SK-N-SH (cell line): ENCODE measurements around the gene PHIP. TPM values are rescaled to one million over a fixed set of nuclear protein-coding genes. Genes with fewer than 3 reads are reported as not detected.

Experiments used
- CTCF ChIA-PET: fragments of 300-600, 350-600 bp; formaldehyde crosslinking; extraction: SDS; loops from one replicate; lab custom pipeline; 2021; lab: Yijun Ruan, JAX
- POLR2A ChIA-PET: fragments of 350-600 bp; sonication (Branson Sonifier 250); formaldehyde crosslinking; extraction: SDS; loops from one replicate; lab custom pipeline; 2020; ENCODE audit warnings: antibody characterized with exemption, inconsistent platforms; lab: Yijun Ruan, JAX
- DNase-seq: peaks from one replicate; pipeline ENCODE4 v3.0.0; 2012
- H2AFZ ChIP-seq: fragments of 200-600 bp; sonication (generic); 2 replicates; pipeline ENCODE4 v1.8.1; 2016; ENCODE audit warnings: antibody characterized with exemption, mild to moderate bottlenecking, low read depth
- H3F3A ChIP-seq: fragments of 200-600 bp; sonication (generic); replicated peaks from 2 replicates; pipeline ENCODE3; 2016; ENCODE audit warnings: antibody characterized with exemption, mild to moderate bottlenecking; ENCODE audit not compliant: insufficient read depth
- H3K27ac ChIP-seq, 2 experiments: fragments of 200-500 bp in 1 of 2; fragments of 200-600 bp in 1 of 2; sonication (Bioruptor generic) in 1 of 2; sonication (generic), shearing (Covaris generic) in 1 of 2; 2 replicates each; pipeline versions ENCODE4 v1.5.1 to v1.6.1; 2014 to 2016; ENCODE audit warnings: low read depth in 2 of 2, inconsistent platforms in 1 of 2, low read length in 1 of 2, mild to moderate bottlenecking in 1 of 2, mixed read lengths in 1 of 2
- H3K27me3 ChIP-seq: fragments of 200-600 bp; sonication (generic), shearing (Covaris generic); 2 replicates; pipeline ENCODE4 v1.6.1; 2016; ENCODE audit warnings: mixed run types; ENCODE audit not compliant: insufficient read depth
- H3K36me3 ChIP-seq, 2 experiments: fragments of 200-500 bp in 1 of 2; fragments of 200-600 bp in 1 of 2; sonication (Bioruptor generic) in 1 of 2; sonication (generic) in 1 of 2; replicated peaks in 1 of 2; 2 replicates each; pipeline versions ENCODE3 to v1.5.1; 2014 to 2016; ENCODE audit warnings: low read length in 1 of 2, mild to moderate bottlenecking in 1 of 2; ENCODE audit not compliant: insufficient read depth in 2 of 2, control insufficient read depth in 1 of 2
- H3K4me1 ChIP-seq, 2 experiments: fragments of 200-500 bp in 1 of 2; fragments of 200-600 bp in 1 of 2; sonication (Bioruptor generic) in 1 of 2; sonication (generic), shearing (Covaris generic) in 1 of 2; 2 replicates each; pipeline versions ENCODE4 v1.5.1 to v1.6.1; 2014 to 2016; ENCODE audit warnings: low read depth in 1 of 2, low read length in 1 of 2, mixed run types in 1 of 2; ENCODE audit not compliant: insufficient read depth in 2 of 2, control insufficient read depth in 1 of 2
- H3K4me2 ChIP-seq: fragments of 200-600 bp; sonication (generic), shearing (Covaris generic); 2 replicates; pipeline ENCODE4 v1.6.1; 2017; ENCODE audit warnings: mixed run types
- H3K4me3 ChIP-seq, 2 experiments: fragments of 200-500 bp in 1 of 2; fragments of 200-600 bp in 1 of 2; sonication (Bioruptor generic) in 1 of 2; sonication (generic), shearing (Covaris generic) in 1 of 2; 2 replicates each; pipeline versions ENCODE4 v1.5.1 to v1.8.1; 2014 to 2016; ENCODE audit warnings: low read depth in 2 of 2, inconsistent platforms in 1 of 2, low read length in 1 of 2, mild to moderate bottlenecking in 1 of 2, mixed read lengths in 1 of 2, moderate library complexity in 1 of 2
- H3K79me2 ChIP-seq: fragments of 200-600 bp; sonication (generic); 2 replicates; pipeline ENCODE4 v1.8.1; 2017; ENCODE audit warnings: mild to moderate bottlenecking; ENCODE audit not compliant: insufficient read depth
- H3K9ac ChIP-seq: fragments of 200-600 bp; sonication (generic); 2 replicates; pipeline ENCODE4 v1.6.1; 2017; ENCODE audit warnings: mixed run types
- H3K9me2 ChIP-seq: fragments of 200-600 bp; sonication (generic); 2 replicates; pipeline ENCODE4 v1.6.1; 2017; ENCODE audit warnings: mixed run types
- H3K9me3 ChIP-seq: fragments of 200-600 bp; sonication (generic); 2 replicates; pipeline ENCODE4 v1.6.1; 2017; ENCODE audit warnings: mixed run types, mild to moderate bottlenecking, moderate library complexity
- H4K20me1 ChIP-seq: fragments of 200-600 bp; sonication (generic); 2 replicates; pipeline ENCODE4 v1.6.1; 2017; ENCODE audit warnings: mild to moderate bottlenecking, mixed run types; ENCODE audit not compliant: insufficient read depth
- CHD2 ChIP-seq: fragments of 150-350 bp; IDR thresholded peaks from 2 replicates; pipeline ENCODE4 v1.6.1; 2018; ENCODE audit warnings: low read length; ENCODE audit not compliant: partially characterized antibody
- CTCF ChIP-seq: fragments of 200-600 bp; sonication (generic); IDR thresholded peaks from 2 replicates; pipeline ENCODE4 v1.6.1; 2017; ENCODE audit warnings: antibody characterized with exemption, mild to moderate bottlenecking, moderate library complexity
- EZH2phosphoT487 ChIP-seq: fragments of 200-600 bp; sonication (generic); IDR thresholded peaks from 2 replicates; pipeline ENCODE4 v1.6.1; 2017; ENCODE audit warnings: low read depth, mixed run types, mild to moderate bottlenecking, antibody characterized with exemption, moderate library complexity, borderline replicate concordance
- FOXM1 ChIP-seq: IDR thresholded peaks from 2 replicates; pipeline ENCODE4 v1.4.0; 2012; ENCODE audit warnings: low read depth, mild to moderate bottlenecking
- GABPA ChIP-seq: IDR thresholded peaks from 2 replicates; pipeline ENCODE4 v1.4.0; 2012; ENCODE audit warnings: low read depth, mild to moderate bottlenecking
- GATA2 ChIP-seq: sonication (generic); formaldehyde crosslinking; IDR thresholded peaks from 2 replicates; pipeline ENCODE4 v1.5.0; 2020; ENCODE audit warnings: mild to moderate bottlenecking, missing genetic modification reagents
- JUND ChIP-seq: IDR thresholded peaks from 2 replicates; pipeline ENCODE4 v1.4.0; 2012
- MAX ChIP-seq: IDR thresholded peaks from 2 replicates; pipeline ENCODE4 v1.4.0; 2012; ENCODE audit warnings: low read depth
- MEF2A ChIP-seq: IDR thresholded peaks from 2 replicates; pipeline ENCODE4 v1.4.0; 2012; ENCODE audit warnings: low read depth, borderline replicate concordance
- NFIC ChIP-seq: IDR thresholded peaks from 2 replicates; pipeline ENCODE4 v1.4.0; 2012; ENCODE audit warnings: borderline replicate concordance
- PBX3 ChIP-seq: IDR thresholded peaks from 2 replicates; pipeline ENCODE4; 2012
- POLR2AphosphoS5 ChIP-seq: IDR thresholded peaks from 2 replicates; pipeline ENCODE4 v1.6.1; 2012; ENCODE audit warnings: low read depth, low read length
- REST ChIP-seq: IDR thresholded peaks from 2 replicates; pipeline ENCODE4 v1.6.1; 2012; ENCODE audit warnings: mild to moderate bottlenecking, low read depth, low read length, moderate library complexity
- RFX5 ChIP-seq: IDR thresholded peaks from 2 replicates; pipeline ENCODE4 v1.6.1; 2012; ENCODE audit warnings: mild to moderate bottlenecking, improper control_type of control experiment, low read length
- SIN3A ChIP-seq: IDR thresholded peaks from 2 replicates; pipeline ENCODE4 v1.6.1; 2012; ENCODE audit warnings: low read depth, mild to moderate bottlenecking, low read length, moderate library complexity, borderline replicate concordance
- SMC3 ChIP-seq: IDR thresholded peaks from 2 replicates; pipeline ENCODE4 v1.6.1; 2012; ENCODE audit warnings: low read depth, low read length, improper control_type of control experiment
- TAF1 ChIP-seq: IDR thresholded peaks from 2 replicates; pipeline ENCODE4 v1.6.1; 2012; ENCODE audit warnings: low read depth, mild to moderate bottlenecking, low read length, moderate library complexity, borderline replicate concordance
- USF1 ChIP-seq: IDR thresholded peaks from 2 replicates; pipeline ENCODE4 v1.4.0; 2012; ENCODE audit warnings: low read depth, borderline replicate concordance
- WGBS: methylation state at CpG from one replicate; pipeline ENCODE4 v1.1.6; 2017; ENCODE audit warnings: low lambda C conversion rate; 5-methylcytosine and 5-hydroxymethylcytosine counted together
- polyA plus RNA-seq, 3 experiments: library from polyadenylated mRNA; depleted of rRNA; stranded (reverse); fragments of >200 nt; gene quantifications; 2 replicates each; pipeline ENCODE4 v1.2.3, GENCODE V29; 2012

The PHIP gene
- polyA plus RNA-seq, 1 of the 3 experiments (the other 2 are of a cell fraction): 1.7 TPM

- no peak for TF ChIP-seq NFIC
- TF ChIP-seq RFX5: no peak
- no peak for TF ChIP-seq USF1
- H3K9ac ChIP-seq: no peak overlapping the region
- no peaks in the 10 kb centered on the region for H3K79me2 ChIP-seq
- CTCF ChIA-PET: no interaction called here
- no peaks in the 10 kb centered on the region for H3F3A ChIP-seq
- no peak overlapping the region for H3K4me3 ChIP-seq
- no peaks in the 10 kb centered on the region for H3K9me2 ChIP-seq
- no peaks in the 10 kb centered on the region for H3K27me3 ChIP-seq
- no peak overlapping the region for H3K27ac ChIP-seq
- peaks cover 18% of the 10 kb centered on the region; the same call in 1 of the 2 replicates for H3K9me3 ChIP-seq
- H3K4me2 ChIP-seq: no peak overlapping the region
- H3K4me1 ChIP-seq: no peaks in the 10 kb centered on the region
- H3K36me3 ChIP-seq: no peaks in the 10 kb centered on the region
- DNase-seq: no peak
- H2AFZ ChIP-seq: no peak overlapping the region
- POLR2A ChIA-PET: no interaction called here
- WGBS: 0% methylated on average over 1 of the region's 1 CpG
- no peaks in the 10 kb centered on the region for H4K20me1 ChIP-seq
These were observed 160.3 kb downstream of the PHIP start for GRCh38 chr6:78917788-78918187.

GRCh38 chr6:78916411-78916810 is 161.6 kb downstream of the PHIP start:
- POLR2A ChIA-PET: no interaction called here
- DNase-seq: no peak
- Histone ChIP-seq H3K9ac (no peak overlapping the region), H3K36me3 (no peaks in the 10 kb centered on the region), H3K27me3 (no peaks in the 10 kb centered on the region), H3K79me2 (no peaks in the 10 kb centered on the region), H3K4me2 (no peak overlapping the region), H3K27ac (no peak overlapping the region), H4K20me1 (no peaks in the 10 kb centered on the region), H2AFZ (no peak overlapping the region), H3K4me1 (no peaks in the 10 kb centered on the region), H3F3A (no peaks in the 10 kb centered on the region), H3K9me2 (no peaks in the 10 kb centered on the region), H3K9me3 (peaks cover 18% of the 10 kb centered on the region; the same call in 1 of the 2 replicates), H3K4me3 (no peak overlapping the region)
- no peak for TF ChIP-seq CTCF
- TF ChIP-seq TAF1: no peak
- TF ChIP-seq RFX5: no peak
- TF ChIP-seq PBX3: no peak
- no peak for TF ChIP-seq MAX
- TF ChIP-seq POLR2AphosphoS5: no peak
- TF ChIP-seq JUND: no peak
- TF ChIP-seq FOXM1: no peak
- no peak for TF ChIP-seq SIN3A
- no peak for TF ChIP-seq GATA2 (CRISPR knock-in tag)
- no peak for TF ChIP-seq EZH2phosphoT487
- no peak for TF ChIP-seq REST
- TF ChIP-seq CHD2: no peak
- TF ChIP-seq MEF2A: no peak
- TF ChIP-seq GABPA: no peak
- no peak for TF ChIP-seq SMC3
- WGBS: 83% methylated on average over 3 of the region's 3 CpGs
- CTCF ChIA-PET: no interaction called here
